SIG-M5 treated with dmso at 0.1 percent for 504 hours (cell line): ENCODE data around the gene ZDHHC11B.
"Not testable (repeated sequence)": the region's sequence is repeated elsewhere in the genome, so short reads cannot be mapped to it uniquely, and the experiment has no call there.

Experiments used
- DNase-seq: peaks from one replicate; lab custom pipeline; 2025; ENCODE audit not compliant: unreplicated experiment; lab: John Stamatoyannopoulos, UW

Gene ZDHHC11B

GRCh38 chr5:686936-687335 is 97.6 kb downstream of the ZDHHC11B start:
- not testable (repeated sequence) for DNase-seq

DNA sequence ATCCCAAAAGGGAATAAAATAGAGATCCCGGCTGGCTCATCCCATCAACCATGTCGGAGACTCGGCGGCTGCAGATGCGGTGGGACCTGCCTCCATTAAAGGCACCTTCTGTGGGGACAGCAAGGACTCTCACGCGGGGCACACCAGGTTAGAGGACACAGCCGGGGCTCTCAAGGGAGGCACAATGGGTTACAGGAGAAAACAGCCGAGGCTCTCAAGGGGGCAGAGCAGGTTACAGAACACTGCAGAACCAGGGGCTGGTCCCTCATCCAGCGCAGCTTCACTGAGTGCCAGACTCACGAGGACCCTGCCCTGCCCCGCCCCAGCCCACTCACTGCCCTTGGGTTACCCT is 98.4 kb downstream of the ZDHHC11B start:
- DNase-seq, result not testable (repeated sequence)

DNA sequence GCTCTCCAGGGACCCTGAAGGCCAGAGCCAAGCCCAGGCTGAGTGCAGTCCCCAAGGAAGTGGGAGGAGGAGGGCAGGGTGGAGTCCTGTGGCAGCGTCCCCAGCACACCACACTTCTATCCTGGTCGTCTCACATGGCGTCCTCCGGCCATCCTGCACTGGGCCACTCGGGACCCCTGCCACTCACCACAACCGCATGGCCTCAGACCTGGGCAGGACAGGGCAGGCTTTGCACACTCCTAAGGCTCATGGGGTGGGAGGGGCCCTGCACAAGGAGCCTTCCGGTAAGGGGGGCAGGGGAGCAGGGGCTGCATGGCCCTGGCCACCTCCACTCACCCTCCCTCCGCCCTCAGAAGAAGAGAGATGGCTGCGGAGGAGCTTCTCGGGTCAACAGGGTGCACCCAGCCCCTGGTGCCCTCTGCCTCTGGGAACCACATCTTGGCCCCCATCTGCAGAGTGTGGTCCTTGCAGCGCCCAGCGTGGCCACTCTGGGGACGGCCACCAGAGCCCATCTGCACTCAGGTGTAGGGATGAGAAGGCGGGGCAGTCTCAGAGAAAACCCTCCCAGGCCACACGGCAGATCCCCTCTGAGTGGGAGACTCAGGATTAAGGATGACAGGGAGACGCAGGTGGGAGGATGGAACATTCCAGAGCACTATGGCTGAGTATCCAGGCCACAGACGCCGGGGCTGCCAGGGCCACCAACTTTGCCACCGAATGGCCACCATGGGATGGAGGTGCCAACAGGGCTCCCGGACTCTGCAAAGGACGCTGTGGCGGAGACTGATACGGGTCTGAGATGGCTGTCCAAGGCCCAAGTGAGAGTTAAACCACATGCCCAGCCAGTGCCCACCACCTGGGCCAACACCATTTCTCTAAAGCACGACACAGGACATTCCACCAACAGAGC is 99.0 kb downstream of the ZDHHC11B start:
- DNase-seq, result no peak

GRCh38 chr5:684751-685216 is 99.7 kb downstream of the ZDHHC11B start:
- DNase-seq, result no peak

DNA sequence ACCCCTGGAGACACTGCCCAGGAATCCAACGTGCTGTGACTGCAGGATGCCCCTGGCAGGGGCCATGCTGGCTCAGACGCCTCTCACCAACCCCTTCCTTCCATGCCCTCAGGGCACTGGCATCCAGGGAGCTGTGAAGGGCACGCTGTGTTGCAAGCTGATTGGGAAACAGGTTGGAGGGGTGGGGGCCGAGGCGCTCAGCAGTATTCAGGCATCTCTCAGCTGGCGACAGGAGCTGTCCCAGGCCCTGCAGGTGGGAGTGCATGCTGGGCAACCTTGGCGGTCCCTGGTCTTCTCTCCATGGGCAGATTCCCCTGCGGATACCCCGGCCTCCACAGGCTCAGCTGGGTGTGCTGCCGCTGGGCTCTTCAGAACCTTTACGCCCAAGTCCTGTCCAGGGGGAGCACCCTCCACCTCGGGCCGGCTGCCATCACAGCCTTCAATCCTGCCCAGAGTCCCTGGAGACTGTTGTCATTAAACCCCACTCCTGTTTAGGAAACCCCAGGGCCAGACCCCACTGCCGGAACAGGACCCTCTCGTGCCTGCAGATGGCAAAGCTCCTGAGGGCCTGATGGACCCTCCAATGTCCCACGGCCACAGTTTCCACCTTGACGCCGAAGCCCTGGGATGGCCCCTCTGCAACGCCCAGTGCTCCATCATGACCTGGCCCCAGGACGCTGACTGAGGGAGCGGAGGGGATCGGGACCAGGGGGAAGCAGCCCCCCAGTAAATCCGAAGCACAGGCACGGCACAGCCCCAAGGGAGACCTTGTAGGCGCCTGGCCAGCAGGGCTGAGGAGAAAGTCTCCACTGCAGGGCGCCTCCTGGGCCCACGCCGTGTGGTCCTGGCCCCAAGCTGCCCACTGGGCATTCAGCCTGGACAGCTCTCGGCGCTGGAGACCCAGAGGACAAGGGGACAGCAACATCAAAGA is 100.7 kb downstream of the ZDHHC11B start:
- DNase-seq, result no peak

- not testable (repeated sequence) for DNase-seq
Observed at GRCh38 chr5:682651-683358, 101.7 kb downstream of the ZDHHC11B start.

DNA sequence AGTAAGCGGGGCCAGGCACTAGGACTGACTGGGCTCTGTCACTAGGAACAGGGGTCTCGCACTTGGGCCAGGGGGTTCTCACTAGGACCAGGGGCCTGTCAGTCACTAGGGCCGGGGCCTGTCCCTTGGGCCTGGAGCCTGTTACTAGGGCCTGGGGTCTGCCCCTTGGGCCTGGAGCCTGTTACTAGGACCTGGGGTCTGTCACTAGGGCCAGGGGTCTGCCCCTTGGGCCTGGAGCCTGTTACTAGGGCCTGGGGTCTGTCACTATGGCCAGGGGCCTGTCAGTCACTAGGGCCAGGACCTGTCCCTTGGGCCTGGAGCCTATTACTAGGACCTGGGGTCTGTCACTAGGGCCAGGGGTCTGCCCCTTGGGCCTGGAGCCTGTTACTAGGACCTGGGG is 102.3 kb downstream of the ZDHHC11B start:
- DNase-seq, result not testable (repeated sequence)

DNA sequence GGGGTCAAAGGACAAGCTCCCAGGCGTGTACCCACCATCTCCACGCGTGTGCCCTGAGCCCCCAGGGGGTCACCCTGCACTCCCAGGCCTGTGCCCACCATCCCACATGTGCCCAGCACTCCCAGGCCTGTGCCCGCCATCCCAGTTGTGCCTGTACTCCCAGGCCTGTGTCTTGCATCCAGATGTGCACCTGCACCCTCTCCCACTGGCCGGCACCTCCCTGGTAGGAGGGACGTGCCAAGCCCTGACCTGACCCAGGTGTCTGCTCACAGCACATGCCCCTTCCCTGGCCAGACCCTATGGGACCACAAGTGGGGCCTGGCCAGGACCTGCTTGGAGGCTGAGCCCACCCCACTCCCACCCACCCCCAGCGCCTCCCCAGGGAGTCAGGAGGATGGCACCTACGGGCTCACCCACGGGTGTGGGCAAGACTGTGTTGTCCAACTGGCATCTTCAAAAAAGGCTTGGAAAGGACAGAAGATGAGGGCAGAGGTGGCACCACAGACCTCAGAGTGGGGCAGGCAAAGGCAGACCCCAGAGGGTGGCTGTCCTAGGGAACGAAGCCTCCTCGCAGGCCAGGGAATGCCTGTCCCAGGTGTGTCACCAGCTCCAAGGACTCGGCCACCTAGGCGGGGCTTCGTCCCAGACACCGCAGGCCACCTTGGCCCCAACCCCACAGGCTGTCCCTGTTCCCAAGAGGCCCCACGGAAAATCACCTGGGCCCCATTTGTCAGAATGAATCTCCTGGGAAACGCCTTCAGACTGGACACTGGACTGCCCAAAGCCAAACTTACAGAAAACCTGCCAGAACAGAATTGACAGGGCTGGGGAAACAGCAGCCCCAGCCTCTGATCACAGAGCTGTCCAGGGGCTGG is 103.0 kb downstream of the ZDHHC11B start:
- not testable (repeated sequence) for DNase-seq

GRCh38 chr5:680836-681235 is 103.7 kb downstream of the ZDHHC11B start:
- DNase-seq, result not testable (repeated sequence)

- DNase-seq, result not testable (repeated sequence)
Observed at GRCh38 chr5:680118-680795, 104.3 kb downstream of the ZDHHC11B start.

DNA sequence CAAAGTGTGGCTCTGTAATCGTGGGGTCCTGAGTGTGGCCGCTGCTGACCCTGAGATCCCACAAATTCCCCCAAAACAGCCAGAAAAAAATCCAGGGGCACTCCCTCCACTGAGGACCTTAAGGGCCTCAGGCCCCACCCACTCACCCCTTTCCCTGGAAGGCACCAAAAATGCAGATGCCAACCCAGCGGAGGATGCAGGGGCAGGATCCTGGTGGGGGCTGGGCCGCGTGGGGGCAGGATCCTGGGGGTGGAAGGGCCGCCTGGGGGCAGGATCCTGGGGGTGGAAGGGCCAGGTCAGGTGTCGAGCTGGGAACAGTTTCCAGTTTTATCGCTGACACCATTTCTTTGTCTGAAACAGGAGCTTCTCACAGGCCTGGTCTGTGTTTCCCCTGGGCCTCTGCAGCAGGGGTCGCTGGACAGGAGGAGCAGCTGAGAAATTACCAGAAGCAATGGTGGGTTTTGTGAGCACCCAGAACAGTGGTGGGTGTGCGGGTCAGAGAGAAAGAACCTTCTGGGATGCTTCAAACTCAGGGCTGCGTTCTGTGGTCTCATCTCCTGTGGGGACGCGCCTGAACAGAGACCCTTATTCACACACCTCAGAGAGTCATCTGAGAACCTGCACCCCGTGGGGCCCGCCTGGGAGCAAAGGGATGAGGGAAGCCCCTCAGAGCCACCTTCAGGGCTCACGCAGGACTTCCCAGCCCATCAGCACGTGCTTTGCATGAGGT is 105.2 kb downstream of the ZDHHC11B start:
- DNase-seq, result not testable (repeated sequence)

DNA sequence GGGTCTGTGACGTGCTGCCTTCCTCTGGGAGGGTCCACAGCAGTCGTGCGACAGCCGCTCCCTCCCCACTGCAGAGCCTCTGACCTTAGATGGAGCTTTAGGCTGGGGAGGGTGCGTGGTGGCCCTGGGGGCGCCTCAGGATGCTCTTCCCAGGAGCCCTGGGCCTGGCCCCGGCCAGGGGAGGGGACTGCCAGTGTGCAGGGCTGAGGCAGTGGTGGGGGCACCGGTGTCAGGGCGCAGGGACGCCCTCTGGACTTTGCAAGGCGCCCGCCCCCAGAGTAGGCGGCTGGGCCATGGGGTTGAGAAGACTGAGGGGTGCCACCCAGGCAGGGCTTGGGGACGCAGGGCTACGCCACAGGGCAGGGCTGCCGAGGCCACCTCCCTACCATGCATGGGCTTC is 106.0 kb downstream of the ZDHHC11B start:
- DNase-seq, result not testable (repeated sequence)

DNA sequence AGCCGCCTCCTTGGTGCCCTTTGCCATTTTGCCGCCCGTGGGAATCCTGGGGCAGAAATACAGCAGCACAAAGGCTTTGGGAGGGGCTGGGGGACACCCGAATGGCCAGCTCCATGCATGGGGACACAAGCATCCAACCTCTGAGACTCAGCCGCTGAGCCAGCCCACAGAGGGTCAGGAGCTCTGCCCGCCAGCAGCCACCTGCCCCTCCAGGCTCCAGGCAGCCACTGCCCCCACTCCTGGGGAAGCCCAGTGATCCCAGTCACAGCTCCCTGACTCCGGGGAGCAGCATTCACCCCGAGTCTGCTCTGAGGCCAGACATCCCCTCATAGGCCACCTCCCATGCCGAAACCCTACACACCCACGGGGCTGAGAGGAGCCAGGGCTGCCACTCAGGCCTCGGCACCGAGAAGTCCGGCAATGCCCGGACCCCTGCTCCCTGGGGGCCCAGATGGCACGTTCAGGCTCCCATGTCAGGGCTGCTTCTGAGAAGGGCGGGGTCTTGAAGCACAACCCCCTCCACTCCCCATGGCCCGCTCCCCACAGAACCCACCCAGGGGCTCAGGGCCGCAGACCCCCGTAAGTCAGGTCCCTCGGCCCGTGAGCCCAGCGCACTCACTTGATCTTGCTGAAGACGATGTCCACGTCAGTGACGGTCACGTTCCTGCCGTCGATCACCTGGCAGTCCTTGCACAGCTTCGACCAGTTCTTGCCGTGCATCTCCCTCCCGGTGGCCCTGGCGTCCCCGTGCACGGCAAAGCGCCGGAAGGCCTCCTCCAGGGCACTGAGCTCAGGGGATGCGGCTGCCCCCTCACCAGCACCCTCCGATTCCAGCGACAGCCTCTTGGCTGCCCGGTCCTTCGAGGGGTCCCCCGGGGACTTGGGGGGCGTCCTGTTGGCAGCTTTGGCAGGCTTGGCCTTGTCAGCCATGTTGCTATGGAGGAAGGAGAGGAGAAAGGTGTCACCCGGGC is 107.1 kb downstream of the ZDHHC11B start:
- no peak for DNase-seq

GRCh38 chr5:676699-677076 is 107.8 kb downstream of the ZDHHC11B start:
- no peak for DNase-seq

- DNase-seq, result no peak
Observed at GRCh38 chr5:675871-676698, 108.4 kb downstream of the ZDHHC11B start.

- no peak for DNase-seq
Observed at GRCh38 chr5:675111-675870, 109.2 kb downstream of the ZDHHC11B start.
